Stimulated activated CD8-positive, alpha-beta memory T cell treated with anti-CD3 and anti-CD28 coated beads, Interleukin-4, amount 100 ng/mL, for 4 hours (primary cell): ENCODE data around the gene RHBDL3.
"Not testable (repeated sequence)": the region's sequence is repeated elsewhere in the genome, so short reads cannot be mapped to it uniquely, and the experiment has no call there.

Experiments used
- DNase-seq, 2 donors: peaks; one replicate each; pipeline ENCODE4 v3.0.0-alpha.2; 2020; ENCODE audit warnings: low read depth in 2 of 2, low spot score in 1 of 2

The RHBDL3 gene

GRCh38 chr17:32289471-32290070 is 23.9 kb downstream of the RHBDL3 start:
- no peak for DNase-seq

DNA sequence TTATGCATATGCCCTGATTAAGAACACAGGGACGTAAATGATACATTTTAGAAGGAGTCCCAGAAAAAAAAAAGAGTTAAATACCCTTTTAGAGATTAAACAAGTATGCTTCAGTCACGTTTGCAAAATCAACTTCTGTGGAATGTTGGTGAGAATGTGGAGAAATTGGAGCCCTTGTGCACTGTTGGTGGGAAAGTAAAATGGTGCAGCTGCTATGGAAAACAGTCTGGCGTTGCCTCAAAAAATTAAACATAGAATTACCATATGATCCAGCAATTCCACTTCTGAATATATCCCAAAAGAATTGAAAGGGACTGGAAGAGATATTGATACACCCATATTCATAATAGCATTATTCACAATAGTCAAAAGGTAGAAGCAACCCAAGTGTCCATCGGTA is 26.5 kb downstream of the RHBDL3 start:
- DNase-seq: no peak

DNA sequence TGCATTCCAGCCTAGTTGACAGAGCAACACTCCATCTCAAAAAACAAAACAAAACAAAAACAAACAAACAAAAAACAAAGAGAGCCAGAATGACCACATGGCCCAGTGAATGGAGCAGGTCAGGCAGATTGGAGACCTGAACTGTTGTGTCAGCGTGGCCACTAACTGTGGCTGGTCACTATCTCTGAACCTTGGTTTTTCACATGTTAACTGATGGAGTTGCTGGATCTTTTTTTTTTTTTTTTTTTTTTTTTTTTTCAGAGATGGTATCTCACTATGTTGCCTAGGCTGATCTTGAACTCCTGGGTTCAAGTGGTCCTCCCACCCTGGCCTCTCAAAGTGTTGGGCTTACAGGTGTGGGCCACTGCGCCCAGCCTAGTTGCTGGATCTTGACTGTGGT is 31.8 kb downstream of the RHBDL3 start:
- DNase-seq: no peak

DNA sequence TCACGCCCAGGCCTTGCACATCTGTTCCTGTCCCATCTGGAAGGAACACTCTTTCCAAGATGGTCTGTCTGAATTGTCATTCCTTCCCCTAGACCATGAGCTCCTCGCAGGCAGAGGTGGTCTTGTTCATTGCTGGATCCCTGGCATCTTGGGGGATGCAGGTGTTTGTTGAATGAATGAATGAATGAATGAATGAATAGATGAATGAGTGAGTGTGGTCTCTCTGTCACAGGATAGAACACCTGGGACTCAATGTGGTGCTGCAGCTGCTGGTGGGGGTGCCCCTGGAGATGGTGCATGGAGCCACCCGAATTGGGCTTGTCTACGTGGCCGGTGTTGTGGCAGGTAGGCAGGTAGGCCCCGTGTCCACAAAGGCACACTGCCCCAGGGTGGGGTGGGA is 32.2 kb downstream of the RHBDL3 start:
- DNase-seq: no peak

- DNase-seq: no peak
Measured at GRCh38 chr17:32298298-32298697, 32.7 kb downstream of the RHBDL3 start.

GRCh38 chr17:32298721-32299579 is 33.3 kb downstream of the RHBDL3 start:
- DNase-seq: no peak

DNA sequence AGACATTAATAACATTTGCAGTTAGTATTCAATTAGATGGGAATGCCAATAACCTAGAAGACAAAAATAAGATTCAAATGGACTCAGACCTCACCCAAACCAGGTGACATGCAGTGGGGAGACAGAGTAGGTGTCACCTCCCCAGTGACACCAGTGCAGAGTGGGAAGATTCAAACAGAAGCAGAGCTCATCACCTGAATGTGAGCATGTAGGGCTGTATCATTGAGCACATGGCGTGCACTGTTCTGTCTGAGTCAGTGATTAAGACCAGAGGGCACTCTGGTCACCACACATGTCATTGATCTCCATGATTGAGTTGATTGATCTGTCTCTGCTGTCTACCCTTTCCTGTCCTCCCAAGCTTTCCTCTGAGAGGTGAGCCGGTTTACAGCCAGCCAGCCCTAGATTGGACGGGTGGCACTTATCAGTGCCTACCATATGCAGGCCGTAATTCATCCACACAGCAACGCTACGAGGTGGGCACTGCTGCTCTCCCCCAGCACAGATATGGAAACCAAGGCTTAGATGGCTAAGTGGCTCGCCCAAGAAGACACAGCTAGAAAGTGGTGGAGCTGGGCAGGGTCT is 34.0 kb downstream of the RHBDL3 start:
- DNase-seq: no peak

GRCh38 chr17:32302037-32302436 is 36.4 kb downstream of the RHBDL3 start:
- DNase-seq: no peak

DNA sequence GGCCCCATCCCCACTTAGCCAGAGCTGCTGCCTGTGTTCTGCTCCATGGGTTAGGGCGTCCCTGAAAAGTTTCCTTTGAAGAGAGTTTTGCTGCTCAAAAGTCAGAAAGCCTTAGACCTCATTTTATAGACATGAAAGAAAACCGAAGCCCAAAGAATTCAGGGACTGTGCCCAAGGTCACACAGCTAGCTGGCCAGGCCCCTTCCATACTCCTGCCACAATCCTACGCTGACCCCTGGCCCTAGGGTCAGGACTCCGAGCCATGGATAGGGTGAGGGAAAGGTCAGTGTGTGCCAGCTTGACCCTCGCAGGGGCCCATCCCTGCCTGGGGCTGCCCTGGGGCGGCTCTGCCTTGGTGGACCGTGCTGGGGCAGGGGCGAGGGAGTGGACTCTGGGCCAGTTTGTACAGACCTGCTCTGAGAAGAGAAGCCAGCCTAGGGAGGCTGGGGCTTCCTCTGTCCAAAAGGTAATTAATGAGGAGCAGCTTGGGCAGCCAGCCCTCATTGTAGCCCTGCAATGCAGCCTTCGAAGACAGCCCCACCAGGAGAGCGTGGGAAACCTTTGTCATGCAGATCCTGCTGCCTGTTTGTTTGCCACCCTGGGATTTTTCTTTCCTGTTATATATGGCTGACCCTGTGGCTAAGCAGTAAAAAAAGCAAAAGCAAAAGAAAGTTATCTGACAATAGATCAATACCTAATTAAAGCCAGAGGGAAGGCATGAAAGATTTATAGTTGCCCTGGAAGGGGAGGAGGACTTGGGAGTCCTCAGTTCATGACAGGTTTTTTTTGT is 37.4 kb downstream of the RHBDL3 start:
- no peak for DNase-seq

GRCh38 chr17:32303781-32304288 is 38.2 kb downstream of the RHBDL3 start:
- no peak for DNase-seq

DNA sequence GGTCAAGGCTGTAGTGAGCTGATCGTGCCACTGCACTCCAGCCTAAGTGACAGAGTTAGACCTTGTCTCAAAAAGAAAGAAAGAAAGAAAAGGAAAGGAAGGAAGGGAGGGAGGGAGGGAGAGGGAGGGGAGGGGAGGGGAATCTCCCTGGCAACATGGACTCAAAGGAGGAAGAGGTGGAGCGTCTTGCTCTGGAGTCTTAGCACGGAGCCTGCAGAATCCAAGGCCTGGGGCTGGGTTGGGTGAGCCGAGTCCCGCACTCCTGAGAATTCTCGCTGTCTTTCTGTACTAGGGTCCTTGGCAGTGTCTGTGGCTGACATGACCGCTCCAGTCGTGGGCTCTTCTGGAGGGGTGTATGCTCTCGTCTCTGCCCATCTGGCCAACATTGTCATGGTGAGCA is 39.4 kb downstream of the RHBDL3 start:
- DNase-seq: no peak

DNA sequence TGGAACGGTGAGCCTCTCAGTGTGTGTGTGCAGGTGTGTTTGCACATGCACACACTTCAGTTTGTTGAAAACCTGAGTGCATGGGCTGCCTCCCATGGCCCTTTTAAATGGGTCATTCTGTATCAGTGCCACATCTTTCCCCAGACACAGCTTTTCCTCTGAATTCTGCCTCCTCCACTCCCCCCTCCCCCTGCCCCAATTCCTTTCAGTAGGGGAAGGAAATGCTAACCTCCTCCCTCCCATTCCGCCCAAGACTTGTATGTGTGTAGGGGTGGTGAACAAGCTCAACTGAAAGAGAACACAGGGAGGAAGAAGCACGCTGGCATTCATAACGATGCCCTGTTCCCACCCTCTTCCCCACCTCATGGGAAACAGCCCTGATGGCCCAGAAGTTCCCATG is 42.0 kb downstream of the RHBDL3 start:
- no peak for DNase-seq

DNA sequence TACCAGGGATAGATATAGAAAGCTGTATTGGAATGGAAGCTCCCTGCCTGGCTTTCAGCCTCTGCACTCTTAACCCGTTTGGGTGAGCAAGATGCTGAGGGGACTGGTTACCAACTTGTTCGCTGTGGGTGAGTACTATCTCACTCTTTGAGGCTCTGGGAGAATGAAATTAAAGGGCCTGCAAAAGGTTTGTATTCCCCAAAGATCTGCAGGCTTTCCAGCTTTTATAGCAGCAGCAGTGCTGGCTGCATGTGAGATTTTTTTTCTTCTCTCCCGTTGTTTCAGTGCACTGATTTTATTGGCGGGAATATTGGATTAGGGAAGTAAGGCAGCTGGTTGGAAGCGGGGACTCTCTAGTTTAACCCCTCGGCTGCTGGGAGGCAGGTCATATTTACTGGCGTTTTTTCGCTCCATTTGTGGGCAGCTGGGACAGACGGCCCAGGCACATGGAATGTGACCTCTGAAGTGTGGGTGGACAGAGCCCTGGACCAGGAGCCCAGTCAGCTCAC is 45.5 kb downstream of the RHBDL3 start:
- DNase-seq: no peak

- no peak for DNase-seq
Measured at GRCh38 chr17:32314636-32315035, 49.0 kb downstream of the RHBDL3 start.

GRCh38 chr17:32315171-32315570 is 49.5 kb downstream of the RHBDL3 start:
- no peak for DNase-seq

- not testable (repeated sequence) for DNase-seq
Measured at GRCh38 chr17:32316653-32317052, 51.0 kb downstream of the RHBDL3 start.

DNA sequence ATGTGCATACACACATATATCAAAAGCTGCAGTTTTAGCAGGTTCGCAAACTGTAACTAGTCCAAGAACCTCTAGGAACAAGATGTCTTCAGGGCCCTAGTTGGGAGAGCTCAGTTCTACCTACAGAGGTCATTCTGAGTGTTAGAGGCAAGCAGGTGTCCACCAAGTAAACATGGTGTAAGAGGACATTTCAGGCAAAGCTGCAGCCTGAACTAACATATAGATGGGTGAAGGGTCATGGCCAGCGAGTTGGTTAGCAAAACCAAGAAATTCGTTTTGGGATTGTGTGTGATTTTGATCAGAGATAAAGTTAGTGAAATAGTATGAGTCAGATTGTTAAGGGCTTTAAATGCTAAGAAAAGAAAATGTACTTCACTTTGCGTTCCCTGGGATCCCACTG is 51.7 kb downstream of the RHBDL3 start:
- no peak for DNase-seq

DNA sequence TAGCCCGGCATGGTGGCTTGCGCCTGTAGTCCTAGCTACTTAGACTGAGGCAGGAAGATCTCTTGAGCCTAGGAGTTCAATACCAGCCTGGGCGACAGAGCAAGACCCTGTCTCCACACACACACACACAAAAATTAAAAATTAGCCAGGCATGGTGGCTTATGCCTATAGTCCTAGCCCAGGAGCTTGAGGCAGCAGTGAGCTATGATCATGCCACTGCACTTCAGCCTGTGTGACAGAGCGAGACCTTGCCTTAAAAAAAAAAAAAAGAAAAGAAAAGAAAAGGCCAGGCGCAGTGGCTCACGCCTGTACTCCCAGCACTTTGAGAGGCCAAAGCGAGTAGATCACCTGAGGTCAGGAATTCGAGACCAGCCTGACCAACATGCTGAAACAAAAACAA is 52.4 kb downstream of the RHBDL3 start:
- DNase-seq: no peak

DNA sequence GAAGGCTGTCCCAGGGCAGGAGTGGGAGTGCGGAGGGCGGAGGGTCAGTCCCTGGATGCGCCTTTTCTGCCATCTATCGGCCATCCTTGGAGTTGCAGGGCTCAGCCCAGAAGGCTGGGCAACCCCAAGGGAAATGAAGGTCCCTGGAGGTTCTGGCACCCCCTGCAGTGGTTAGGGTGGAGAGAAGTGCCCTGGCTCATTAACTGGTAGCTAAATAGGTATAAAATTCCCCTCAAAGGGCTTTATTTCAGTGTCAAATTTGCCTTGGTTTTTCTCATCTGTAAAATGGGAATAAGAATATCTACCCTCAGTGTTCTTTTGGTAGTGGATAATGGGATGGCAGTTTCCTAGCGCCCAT is 53.9 kb downstream of the RHBDL3 start:
- peak; percentile 40 to 62 for DNase-seq

- not testable (repeated sequence) for DNase-seq
Measured at GRCh38 chr17:32320080-32320479, 54.4 kb downstream of the RHBDL3 start.

DNA sequence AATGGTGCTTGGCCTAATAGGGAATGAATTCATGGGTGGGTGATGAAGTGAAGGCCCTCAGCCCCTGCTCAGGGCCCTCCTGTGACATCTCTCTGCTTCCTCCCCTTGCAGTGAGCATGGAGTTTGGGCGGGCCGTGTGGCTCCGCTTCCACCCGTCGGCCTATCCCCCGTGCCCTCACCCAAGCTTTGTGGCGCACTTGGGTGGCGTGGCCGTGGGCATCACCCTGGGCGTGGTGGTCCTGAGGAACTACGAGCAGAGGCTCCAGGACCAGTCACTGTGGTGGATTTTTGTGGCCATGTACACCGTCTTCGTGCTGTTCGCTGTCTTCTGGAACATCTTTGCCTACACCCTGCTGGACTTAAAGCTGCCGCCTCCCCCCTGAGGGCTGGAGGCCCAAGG is 55.2 kb downstream of the RHBDL3 start:
- DNase-seq: no peak
